NCI-H82 treated with DMSO at 0.1 percent for 48 hours (cell line): Measurements from ENCODE around the gene PALD1.

Experiments
- DNase-seq: peaks from one replicate; lab custom pipeline; 2025; ENCODE audit not compliant: unreplicated experiment; lab: John Stamatoyannopoulos, UW

PALD1 gene

GRCh38 chr10:70478191-70479164 is at the start of gene PALD1:
TSS of gene PALD1 (plus strand) at chr10:70478767. CDS start at chr10:70525952, 47,185 bp downstream.
- DNase-seq, result peak; percentile 36

GRCh38 chr10:70430493-70431445 is 47.8 kb upstream of the PALD1 start:
- no peak for DNase-seq

- DNase-seq, result no peak
Observed at GRCh38 chr10:70432101-70432500, 46.5 kb upstream of the PALD1 start.

GRCh38 chr10:70432561-70433263 is 45.9 kb upstream of the PALD1 start:
- no peak for DNase-seq

- no peak for DNase-seq
Observed at GRCh38 chr10:70433581-70434280, 44.8 kb upstream of the PALD1 start.

- DNase-seq, result no peak
Observed at GRCh38 chr10:70435241-70436085, 43.1 kb upstream of the PALD1 start.

GRCh38 chr10:70437721-70438120 is 40.8 kb upstream of the PALD1 start:
- no peak for DNase-seq

GRCh38 chr10:70440296-70441160 is 38.0 kb upstream of the PALD1 start:
- no peak for DNase-seq

GRCh38 chr10:70441161-70441894 is 37.2 kb upstream of the PALD1 start, which contains the start of gene NODAL:
TSS of gene NODAL (minus strand) at chr10:70441681. CDS start at chr10:70441667, 14 bp downstream.
- no peak for DNase-seq

GRCh38 chr10:70441895-70442309 is 36.7 kb upstream of the PALD1 start:
- no peak for DNase-seq

GRCh38 chr10:70442332-70442988 is 36.1 kb upstream of the PALD1 start:
- no peak for DNase-seq

- no peak for DNase-seq
Observed at GRCh38 chr10:70444744-70445143, 33.8 kb upstream of the PALD1 start.

GRCh38 chr10:70445718-70446657 is 32.6 kb upstream of the PALD1 start:
- no peak for DNase-seq

GRCh38 chr10:70448236-70448635 is 30.3 kb upstream of the PALD1 start:
- no peak for DNase-seq

GRCh38 chr10:70455213-70455630 is 23.3 kb upstream of the PALD1 start:
- DNase-seq, result no peak

- no peak for DNase-seq
Observed at GRCh38 chr10:70456164-70456563, 22.4 kb upstream of the PALD1 start.
